GM12874 (cell line): Measurements from ENCODE around the gene CTNNA2.

Source experiments
- CTCF ChIP-seq: IDR thresholded peaks from 2 replicates; pipeline ENCODE4 v1.5.1; 2011; ENCODE audit warnings: low read depth, mild to moderate bottlenecking, control low read depth, low read length, moderate library complexity; ENCODE audit not compliant: insufficient read depth

The CTNNA2 gene

GRCh38 chr2:80655265-80655664, 1142.4 kb downstream of the CTNNA2 start:
- no peak for TF ChIP-seq CTCF

GRCh38 chr2:80670763-80671162, 1157.9 kb downstream of the CTNNA2 start:
- TF ChIP-seq CTCF: no peak

GRCh38 chr2:80687524-80687923, 1174.7 kb downstream of the CTNNA2 start:
- TF ChIP-seq CTCF: no peak

- TF ChIP-seq CTCF: no peak
Measured at GRCh38 chr2:80689106-80689505, 1176.3 kb downstream of the CTNNA2 start.
